HEK293 (cell line): ENCODE results near the gene IL36B.

ENCODE experiments used
- CTCF ChIA-PET: fragments of 350-600 bp; formaldehyde crosslinking; extraction: SDS; loops from one replicate; lab custom pipeline; 2021; ENCODE audit warnings: antibody characterized with exemption; lab: Yijun Ruan, JAX
- POLR2A ChIA-PET: fragments of 300-600 bp; formaldehyde crosslinking; extraction: SDS; loops from one replicate; lab custom pipeline; 2020; ENCODE audit warnings: antibody characterized with exemption, inconsistent platforms; lab: Yijun Ruan, JAX
- H3K27ac ChIP-seq: fragments of 200-500 bp; sonication (Bioruptor generic); 2 replicates; pipeline ENCODE4 v1.5.1; 2014; ENCODE audit warnings: low read depth, low read length, control low read depth, inconsistent platforms; ENCODE audit errors: extremely low read depth
- H3K36me3 ChIP-seq, 2 experiments: fragments of 200-500 bp in 1 of 2; sonication (Bioruptor generic) in 1 of 2; 1 replicate in 1 of 2; 2 replicates in 1 of 2; pipeline ENCODE4 v1.5.1; 2014 to 2017; ENCODE audit warnings: inconsistent platforms in 2 of 2, low read length in 2 of 2; ENCODE audit not compliant: control insufficient read depth in 2 of 2, insufficient read depth in 1 of 2
- H3K4me1 ChIP-seq: fragments of 200-500 bp; sonication (Bioruptor generic); 2 replicates; pipeline ENCODE4 v1.5.1; 2014; ENCODE audit warnings: mild to moderate bottlenecking, low read length, inconsistent platforms; ENCODE audit not compliant: control insufficient read depth, insufficient read depth
- H3K4me3 ChIP-seq: 2 replicates; pipeline ENCODE4 v1.5.1; 2011; ENCODE audit warnings: low read depth, mild to moderate bottlenecking, control low read depth, low read length, moderate library complexity
- H3K9me3 ChIP-seq: fragments of 200-500 bp; sonication (Bioruptor generic); 2 replicates; pipeline ENCODE4 v1.5.1; 2014; ENCODE audit warnings: low read depth, low read length, inconsistent platforms; ENCODE audit not compliant: control insufficient read depth, insufficient read depth
- SALL2 ChIP-seq: fragments of 450-650 bp; formaldehyde crosslinking; IDR thresholded peaks from 2 replicates; pipeline ENCODE4 v1.5.0; 2017; ENCODE audit warnings: missing biosample characterization, mild to moderate bottlenecking, missing genetic modification characterization, borderline replicate concordance
- WT1 ChIP-seq: fragments of 450-650 bp; formaldehyde crosslinking; IDR thresholded peaks from 2 replicates; pipeline ENCODE4 v1.5.1; 2016; ENCODE audit warnings: missing biosample characterization, missing genetic modification characterization
- ZNF114 ChIP-seq: fragments of 450-650 bp; formaldehyde crosslinking; IDR thresholded peaks from 2 replicates; pipeline ENCODE4 v1.5.0; 2017; ENCODE audit warnings: missing biosample characterization, missing genetic modification characterization
- ZNF175 ChIP-seq: fragments of 450-650 bp; formaldehyde crosslinking; IDR thresholded peaks from 2 replicates; pipeline ENCODE4 v1.5.1; 2016; ENCODE audit warnings: missing biosample characterization, missing genetic modification characterization
- ZNF404 ChIP-seq: fragments of 450-650 bp; formaldehyde crosslinking; IDR thresholded peaks from 2 replicates; pipeline ENCODE4 v1.5.1; 2017; ENCODE audit warnings: missing biosample characterization, missing genetic modification characterization
- ZNF510 ChIP-seq: fragments of 450-650 bp; formaldehyde crosslinking; IDR thresholded peaks from 2 replicates; pipeline ENCODE4 v1.5.1; 2018; ENCODE audit warnings: mild to moderate bottlenecking, missing genetic modification characterization, missing biosample characterization; ENCODE audit not compliant: insufficient replicate concordance
- ZNF621 ChIP-seq: fragments of 450-650 bp; formaldehyde crosslinking; IDR thresholded peaks from 2 replicates; pipeline ENCODE4 v1.5.1; 2017; ENCODE audit warnings: missing biosample characterization, missing genetic modification characterization
- ZSCAN16 ChIP-seq: fragments of 450-650 bp; formaldehyde crosslinking; IDR thresholded peaks from 2 replicates; pipeline ENCODE4 v1.5.1; 2016; ENCODE audit warnings: missing biosample characterization, missing genetic modification characterization
- TF ChIP-seq, protein P1 (sequence below): fragments of 450-650 bp; formaldehyde crosslinking; IDR thresholded peaks from 2 replicates; pipeline ENCODE4; 2016; ENCODE audit warnings: missing biosample characterization, missing genetic modification characterization
- TF ChIP-seq, protein P2 (sequence below): fragments of 450-650 bp; formaldehyde crosslinking; IDR thresholded peaks from 2 replicates; pipeline ENCODE4 v1.5.1; 2016; ENCODE audit warnings: missing biosample characterization, missing genetic modification characterization, borderline replicate concordance
- TF ChIP-seq, protein P3 (sequence below): fragments of 450-650 bp; formaldehyde crosslinking; IDR thresholded peaks from 2 replicates; pipeline ENCODE4 v1.5.1; 2016; ENCODE audit warnings: missing biosample characterization, missing genetic modification characterization, borderline replicate concordance
- TF ChIP-seq, protein P4 (sequence below): fragments of 450-650 bp; formaldehyde crosslinking; IDR thresholded peaks from 2 replicates; pipeline ENCODE4 v1.5.1; 2016; ENCODE audit warnings: missing biosample characterization, missing genetic modification characterization

The IL36B gene

DNA sequence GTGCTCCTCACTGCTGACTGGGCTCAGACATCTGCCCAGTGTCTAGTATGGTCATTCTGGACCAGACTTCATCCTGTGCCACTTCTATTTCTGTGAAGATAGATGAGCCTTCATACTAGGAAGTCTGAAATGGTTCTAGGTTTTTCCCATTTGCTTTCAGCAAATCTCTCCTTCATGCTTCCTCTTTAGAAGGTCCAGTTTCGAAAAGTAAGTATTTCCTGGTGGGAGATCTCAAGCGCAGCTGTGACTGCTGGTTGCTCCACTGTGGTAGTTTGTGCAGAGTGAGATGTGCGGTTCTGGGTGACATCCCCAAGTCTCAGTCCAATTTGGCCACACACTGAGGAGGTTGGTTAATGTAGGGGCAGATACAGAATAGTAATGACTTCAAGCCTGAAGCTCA, 14.4 kb downstream of the IL36B start:
- CTCF ChIA-PET, result no interaction called here
- POLR2A ChIA-PET, result no interaction called here
- Histone ChIP-seq H3K4me1 (no peaks in the 10 kb centered on the region), H3K9me3 (no peaks in the 10 kb centered on the region), H3K27ac (no peak overlapping the region), H3K36me3 (no peaks in the 10 kb centered on the region), H3K4me3 (no peak overlapping the region)
- TF ChIP-seq ZNF404 (tag by site-specific recombination), result no peak
- no peak for TF ChIP-seq WT1 (tag by site-specific recombination)
- TF ChIP-seq ZNF621 (tag by site-specific recombination), result no peak
- TF ChIP-seq ZNF114 (tag by site-specific recombination), result no peak
- TF ChIP-seq, protein P1, sequence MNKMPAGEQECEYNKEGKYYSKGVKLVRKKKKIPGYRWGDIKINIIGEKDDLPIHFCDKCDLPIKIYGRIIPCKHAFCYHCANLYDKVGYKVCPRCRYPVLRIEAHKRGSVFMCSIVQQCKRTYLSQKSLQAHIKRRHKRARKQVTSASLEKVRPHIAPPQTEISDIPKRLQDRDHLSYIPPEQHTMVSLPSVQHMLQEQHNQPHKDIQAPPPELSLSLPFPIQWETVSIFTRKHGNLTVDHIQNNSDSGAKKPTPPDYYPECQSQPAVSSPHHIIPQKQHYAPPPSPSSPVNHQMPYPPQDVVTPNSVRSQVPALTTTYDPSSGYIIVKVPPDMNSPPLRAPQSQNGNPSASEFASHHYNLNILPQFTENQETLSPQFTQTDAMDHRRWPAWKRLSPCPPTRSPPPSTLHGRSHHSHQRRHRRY (tag by site-specific recombination), result no peak
- no peak for TF ChIP-seq ZNF175 (tag by site-specific recombination)
- TF ChIP-seq, protein P2, sequence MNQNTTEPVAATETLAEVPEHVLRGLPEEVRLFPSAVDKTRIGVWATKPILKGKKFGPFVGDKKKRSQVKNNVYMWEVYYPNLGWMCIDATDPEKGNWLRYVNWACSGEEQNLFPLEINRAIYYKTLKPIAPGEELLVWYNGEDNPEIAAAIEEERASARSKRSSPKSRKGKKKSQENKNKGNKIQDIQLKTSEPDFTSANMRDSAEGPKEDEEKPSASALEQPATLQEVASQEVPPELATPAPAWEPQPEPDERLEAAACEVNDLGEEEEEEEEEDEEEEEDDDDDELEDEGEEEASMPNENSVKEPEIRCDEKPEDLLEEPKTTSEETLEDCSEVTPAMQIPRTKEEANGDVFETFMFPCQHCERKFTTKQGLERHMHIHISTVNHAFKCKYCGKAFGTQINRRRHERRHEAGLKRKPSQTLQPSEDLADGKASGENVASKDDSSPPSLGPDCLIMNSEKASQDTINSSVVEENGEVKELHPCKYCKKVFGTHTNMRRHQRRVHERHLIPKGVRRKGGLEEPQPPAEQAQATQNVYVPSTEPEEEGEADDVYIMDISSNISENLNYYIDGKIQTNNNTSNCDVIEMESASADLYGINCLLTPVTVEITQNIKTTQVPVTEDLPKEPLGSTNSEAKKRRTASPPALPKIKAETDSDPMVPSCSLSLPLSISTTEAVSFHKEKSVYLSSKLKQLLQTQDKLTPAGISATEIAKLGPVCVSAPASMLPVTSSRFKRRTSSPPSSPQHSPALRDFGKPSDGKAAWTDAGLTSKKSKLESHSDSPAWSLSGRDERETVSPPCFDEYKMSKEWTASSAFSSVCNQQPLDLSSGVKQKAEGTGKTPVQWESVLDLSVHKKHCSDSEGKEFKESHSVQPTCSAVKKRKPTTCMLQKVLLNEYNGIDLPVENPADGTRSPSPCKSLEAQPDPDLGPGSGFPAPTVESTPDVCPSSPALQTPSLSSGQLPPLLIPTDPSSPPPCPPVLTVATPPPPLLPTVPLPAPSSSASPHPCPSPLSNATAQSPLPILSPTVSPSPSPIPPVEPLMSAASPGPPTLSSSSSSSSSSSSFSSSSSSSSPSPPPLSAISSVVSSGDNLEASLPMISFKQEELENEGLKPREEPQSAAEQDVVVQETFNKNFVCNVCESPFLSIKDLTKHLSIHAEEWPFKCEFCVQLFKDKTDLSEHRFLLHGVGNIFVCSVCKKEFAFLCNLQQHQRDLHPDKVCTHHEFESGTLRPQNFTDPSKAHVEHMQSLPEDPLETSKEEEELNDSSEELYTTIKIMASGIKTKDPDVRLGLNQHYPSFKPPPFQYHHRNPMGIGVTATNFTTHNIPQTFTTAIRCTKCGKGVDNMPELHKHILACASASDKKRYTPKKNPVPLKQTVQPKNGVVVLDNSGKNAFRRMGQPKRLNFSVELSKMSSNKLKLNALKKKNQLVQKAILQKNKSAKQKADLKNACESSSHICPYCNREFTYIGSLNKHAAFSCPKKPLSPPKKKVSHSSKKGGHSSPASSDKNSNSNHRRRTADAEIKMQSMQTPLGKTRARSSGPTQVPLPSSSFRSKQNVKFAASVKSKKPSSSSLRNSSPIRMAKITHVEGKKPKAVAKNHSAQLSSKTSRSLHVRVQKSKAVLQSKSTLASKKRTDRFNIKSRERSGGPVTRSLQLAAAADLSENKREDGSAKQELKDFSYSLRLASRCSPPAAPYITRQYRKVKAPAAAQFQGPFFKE (tag by site-specific recombination), result no peak
- TF ChIP-seq, protein P3, sequence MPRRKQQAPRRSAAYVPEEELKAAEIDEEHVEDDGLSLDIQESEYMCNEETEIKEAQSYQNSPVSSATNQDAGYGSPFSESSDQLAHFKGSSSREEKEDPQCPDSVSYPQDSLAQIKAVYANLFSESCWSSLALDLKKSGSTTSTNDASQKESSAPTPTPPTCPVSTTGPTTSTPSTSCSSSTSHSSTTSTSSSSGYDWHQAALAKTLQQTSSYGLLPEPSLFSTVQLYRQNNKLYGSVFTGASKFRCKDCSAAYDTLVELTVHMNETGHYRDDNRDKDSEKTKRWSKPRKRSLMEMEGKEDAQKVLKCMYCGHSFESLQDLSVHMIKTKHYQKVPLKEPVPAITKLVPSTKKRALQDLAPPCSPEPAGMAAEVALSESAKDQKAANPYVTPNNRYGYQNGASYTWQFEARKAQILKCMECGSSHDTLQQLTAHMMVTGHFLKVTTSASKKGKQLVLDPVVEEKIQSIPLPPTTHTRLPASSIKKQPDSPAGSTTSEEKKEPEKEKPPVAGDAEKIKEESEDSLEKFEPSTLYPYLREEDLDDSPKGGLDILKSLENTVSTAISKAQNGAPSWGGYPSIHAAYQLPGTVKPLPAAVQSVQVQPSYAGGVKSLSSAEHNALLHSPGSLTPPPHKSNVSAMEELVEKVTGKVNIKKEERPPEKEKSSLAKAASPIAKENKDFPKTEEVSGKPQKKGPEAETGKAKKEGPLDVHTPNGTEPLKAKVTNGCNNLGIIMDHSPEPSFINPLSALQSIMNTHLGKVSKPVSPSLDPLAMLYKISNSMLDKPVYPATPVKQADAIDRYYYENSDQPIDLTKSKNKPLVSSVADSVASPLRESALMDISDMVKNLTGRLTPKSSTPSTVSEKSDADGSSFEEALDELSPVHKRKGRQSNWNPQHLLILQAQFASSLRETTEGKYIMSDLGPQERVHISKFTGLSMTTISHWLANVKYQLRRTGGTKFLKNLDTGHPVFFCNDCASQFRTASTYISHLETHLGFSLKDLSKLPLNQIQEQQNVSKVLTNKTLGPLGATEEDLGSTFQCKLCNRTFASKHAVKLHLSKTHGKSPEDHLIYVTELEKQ (tag by site-specific recombination), result no peak
- no peak for TF ChIP-seq ZNF510 (tag by site-specific recombination)
- no peak for TF ChIP-seq ZSCAN16
- TF ChIP-seq SALL2 (tag by site-specific recombination), result no peak

DNA sequence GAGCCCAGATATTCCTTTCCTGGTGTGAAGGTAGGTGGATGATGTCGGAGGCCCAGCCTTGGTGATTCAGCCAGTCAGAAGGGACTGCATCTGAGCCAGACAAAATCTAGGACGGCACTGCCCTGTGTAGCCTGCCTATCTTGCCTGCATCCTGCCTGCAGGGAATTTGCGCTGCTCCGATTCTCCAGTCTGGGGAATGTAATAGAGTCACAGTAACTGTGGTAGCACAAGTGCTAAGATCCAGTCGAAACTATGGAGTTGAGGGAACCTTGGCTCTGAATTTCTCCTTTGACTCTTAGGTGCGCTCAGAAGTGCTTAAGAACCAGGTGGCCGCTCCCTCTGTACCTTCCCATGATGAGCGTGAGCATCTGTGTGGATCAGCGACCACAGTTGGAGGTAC, 15.9 kb downstream of the IL36B start:
- TF ChIP-seq, protein P4, sequence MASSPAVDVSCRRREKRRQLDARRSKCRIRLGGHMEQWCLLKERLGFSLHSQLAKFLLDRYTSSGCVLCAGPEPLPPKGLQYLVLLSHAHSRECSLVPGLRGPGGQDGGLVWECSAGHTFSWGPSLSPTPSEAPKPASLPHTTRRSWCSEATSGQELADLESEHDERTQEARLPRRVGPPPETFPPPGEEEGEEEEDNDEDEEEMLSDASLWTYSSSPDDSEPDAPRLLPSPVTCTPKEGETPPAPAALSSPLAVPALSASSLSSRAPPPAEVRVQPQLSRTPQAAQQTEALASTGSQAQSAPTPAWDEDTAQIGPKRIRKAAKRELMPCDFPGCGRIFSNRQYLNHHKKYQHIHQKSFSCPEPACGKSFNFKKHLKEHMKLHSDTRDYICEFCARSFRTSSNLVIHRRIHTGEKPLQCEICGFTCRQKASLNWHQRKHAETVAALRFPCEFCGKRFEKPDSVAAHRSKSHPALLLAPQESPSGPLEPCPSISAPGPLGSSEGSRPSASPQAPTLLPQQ, result no peak
- Histone ChIP-seq H3K36me3 (no peaks in the 10 kb centered on the region), H3K4me1 (no peaks in the 10 kb centered on the region), H3K9me3 (no peaks in the 10 kb centered on the region), H3K4me3 (no peak overlapping the region), H3K27ac (no peak overlapping the region)
- POLR2A ChIA-PET, result no interaction called here
- CTCF ChIA-PET, result no interaction called here
